Measurements from ENCODE around the gene CCDC183.

Gene CCDC183

GRCh38 chr9:136847826-136848392 is 51.8 kb downstream of the CCDC183 start:
- Mint-ChIP-seq H3K4me1 (ENCODE audit: low read depth in 2 of 2) (peaks cover 13% of the 10 kb centered on the region in 2 donors), H3K9me3 (no peaks in the 10 kb centered on the region), H3K27ac (peak overlapping the region; percentile 93 to 94), H3K36me3 (ENCODE audit: insufficient read depth) (peaks cover 58% of the 10 kb centered on the region), H3K4me3 (peak overlapping the region; percentile 92), H3K27me3 (peaks cover 0 to 11% of the 10 kb centered on the region in 2 donors)
- peak; percentile 75 to 78 (median 78) for DNase-seq
- peak; percentile 27 for ATAC-seq (replicated peaks)

- peaks cover 0 to 11% of the 10 kb centered on the region in 2 donors for H3K27me3 Mint-ChIP-seq
- peaks cover 56% of the 10 kb centered on the region for H3K36me3 Mint-ChIP-seq (ENCODE audit: insufficient read depth)
- no peaks in the 10 kb centered on the region for H3K9me3 Mint-ChIP-seq
- peak overlapping the region; percentile 60 to 94 for H3K27ac Mint-ChIP-seq
- peaks cover 13% of the 10 kb centered on the region in 2 donors for H3K4me1 Mint-ChIP-seq (ENCODE audit: low read depth in 2 of 2)
- peak; percentile 6 for ATAC-seq (replicated peaks)
- no peak for DNase-seq
- H3K4me3 Mint-ChIP-seq, result peak overlapping the region; percentile 92
Observed at GRCh38 chr9:136848393-136849037, 52.4 kb downstream of the CCDC183 start.

DNA sequence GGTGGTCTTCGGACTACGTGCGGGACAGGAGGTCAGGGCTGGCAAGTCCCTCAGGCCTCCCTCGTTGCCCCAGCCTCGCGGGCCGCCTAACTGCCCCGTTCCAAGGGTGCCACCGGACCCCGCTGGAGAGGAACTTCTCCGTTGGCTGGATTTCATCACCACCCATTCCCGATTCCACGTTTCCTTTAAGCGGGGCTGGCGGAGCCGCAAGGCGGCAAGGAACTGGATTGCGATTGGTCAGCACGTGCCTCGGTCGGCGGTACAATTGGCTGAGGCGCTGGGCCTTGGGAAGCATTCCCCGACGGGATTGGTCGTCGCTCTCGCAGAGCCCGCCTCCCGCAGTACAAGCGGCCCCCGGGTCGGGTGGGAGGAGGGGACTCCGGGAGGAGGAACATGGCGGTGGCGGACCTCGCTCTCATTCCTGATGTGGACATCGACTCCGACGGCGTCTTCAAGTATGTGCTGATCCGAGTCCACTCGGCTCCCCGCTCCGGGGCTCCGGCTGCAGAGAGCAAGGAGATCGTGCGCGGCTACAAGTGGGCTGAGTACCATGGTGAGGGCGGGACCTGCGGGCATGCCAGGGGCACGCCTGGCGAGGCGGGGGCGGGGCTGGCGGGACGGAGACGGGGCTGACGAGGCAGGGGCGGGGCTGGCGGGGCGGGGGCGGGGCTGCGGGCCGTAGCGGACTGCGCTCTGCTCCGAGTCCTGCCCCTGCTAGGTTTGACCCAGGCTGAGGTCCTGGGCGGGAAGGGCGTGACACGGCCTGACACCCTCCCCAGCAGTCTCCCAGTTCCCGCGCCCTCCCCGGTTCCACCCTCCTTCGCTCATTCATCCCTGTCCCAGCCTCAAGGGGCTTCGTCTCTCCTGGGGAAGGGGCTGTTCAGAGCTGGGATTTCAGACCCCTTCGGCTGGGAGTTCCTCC is 53.2 kb downstream of the CCDC183 start, which contains the start of gene PHPT1:
TSS of gene PHPT1 (plus strand) at position 372 of the 922 bp plus-strand sequence. CDS start at position 394, 22 bp downstream.
- Mint-ChIP-seq H3K4me3 (peak within 1 kb of the TSS; percentile 92), H3K4me1 (ENCODE audit: low read depth in 2 of 2) (peaks cover 13% of the 10 kb centered on the region in 2 donors), H3K27ac (peak within 1 kb of the TSS; percentile 60 to 94), H3K36me3 (ENCODE audit: insufficient read depth) (peaks cover 55% of the 10 kb centered on the region), H3K9me3 (no peaks in the 10 kb centered on the region), H3K27me3 (peaks cover 0 to 11% of the 10 kb centered on the region in 2 donors)
- peak; percentile 93 to 97 (median 95) for DNase-seq
- peak; percentile 90 for ATAC-seq (replicated peaks)

- Mint-ChIP-seq H3K9me3 (no peaks in the 10 kb centered on the region), H3K4me1 (ENCODE audit: low read depth in 2 of 2) (peaks cover 13% of the 10 kb centered on the region in 2 donors), H3K4me3 (peak overlapping the region; percentile 92), H3K27ac (peak overlapping the region in 1 of 2 donors; percentile 94), H3K36me3 (ENCODE audit: insufficient read depth) (peaks cover 59% of the 10 kb centered on the region), H3K27me3 (peaks cover 0 to 11% of the 10 kb centered on the region in 2 donors)
- no peak for DNase-seq
- ATAC-seq (replicated peaks), result no peak
Observed at GRCh38 chr9:136849960-136850865, 54.1 kb downstream of the CCDC183 start.

DNA sequence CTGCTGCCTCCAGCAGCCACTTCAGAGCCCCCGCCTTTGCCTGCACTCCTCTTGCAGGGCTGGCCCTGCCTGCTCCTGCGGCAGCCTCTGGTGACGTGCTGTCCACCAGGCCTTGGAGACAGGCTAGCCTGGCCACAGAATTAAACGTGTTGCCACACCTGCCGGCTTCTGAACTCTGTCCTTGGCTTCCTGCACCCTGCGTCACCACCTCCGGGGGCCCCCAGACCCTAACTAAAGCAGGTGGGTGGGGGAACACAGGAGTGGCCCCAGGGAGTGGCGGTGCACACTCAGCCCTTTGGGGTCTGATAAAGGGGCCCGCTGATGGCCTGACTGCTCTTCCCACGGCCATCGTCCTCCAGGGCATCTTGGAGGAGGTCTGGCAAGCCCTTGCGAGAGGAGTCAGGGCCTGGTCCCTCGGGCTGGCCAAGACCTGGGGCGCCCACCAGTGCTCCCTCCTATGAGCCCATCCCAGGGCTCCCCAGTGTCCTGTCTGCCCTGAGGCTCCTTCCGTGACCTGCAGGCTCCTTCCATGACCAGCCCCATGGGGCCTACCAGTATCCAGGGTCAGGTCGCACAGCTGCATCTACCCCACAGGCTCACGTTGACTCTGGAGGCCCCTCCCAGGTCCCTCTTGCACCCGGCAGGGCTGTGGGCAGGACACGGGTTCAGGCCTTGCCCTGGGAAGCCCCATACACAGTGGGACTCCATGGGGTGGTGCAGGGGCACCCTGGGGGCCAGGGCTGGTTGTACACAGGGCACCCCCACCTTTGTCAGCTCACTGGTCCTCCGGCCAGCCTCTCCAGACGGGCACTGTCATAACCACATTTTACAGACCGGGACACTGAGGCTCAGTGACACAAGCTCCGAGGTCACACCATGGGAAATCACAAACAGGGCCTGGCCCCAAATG is 55.0 kb downstream of the CCDC183 start:
- no peak for ATAC-seq (replicated peaks)
- no peak for DNase-seq
- peaks cover 13% of the 10 kb centered on the region in 2 donors for H3K4me1 Mint-ChIP-seq (ENCODE audit: low read depth in 2 of 2)
- no peaks in the 10 kb centered on the region for H3K9me3 Mint-ChIP-seq
- peaks cover 0 to 11% of the 10 kb centered on the region in 2 donors for H3K27me3 Mint-ChIP-seq
- peak overlapping the region in 1 of 2 donors; percentile 92 for H3K4me3 Mint-ChIP-seq
- peaks cover 58% of the 10 kb centered on the region for H3K36me3 Mint-ChIP-seq (ENCODE audit: insufficient read depth)
- peak overlapping the region in 1 of 2 donors; percentile 26 for H3K27ac Mint-ChIP-seq

GRCh38 chr9:136851941-136852663 is 56.0 kb downstream of the CCDC183 start, which contains the start of gene MAMDC4:
TSS of gene MAMDC4 (plus strand) at chr9:136852346. CDS start at chr9:136852417, 71 bp downstream.
- Mint-ChIP-seq H3K27ac (peak within 1 kb of the TSS in 1 of 2 donors; percentile 26), H3K4me3 (peak within 1 kb of the TSS in 1 of 2 donors; percentile 34)
- no peak for ATAC-seq (replicated peaks)

DNA sequence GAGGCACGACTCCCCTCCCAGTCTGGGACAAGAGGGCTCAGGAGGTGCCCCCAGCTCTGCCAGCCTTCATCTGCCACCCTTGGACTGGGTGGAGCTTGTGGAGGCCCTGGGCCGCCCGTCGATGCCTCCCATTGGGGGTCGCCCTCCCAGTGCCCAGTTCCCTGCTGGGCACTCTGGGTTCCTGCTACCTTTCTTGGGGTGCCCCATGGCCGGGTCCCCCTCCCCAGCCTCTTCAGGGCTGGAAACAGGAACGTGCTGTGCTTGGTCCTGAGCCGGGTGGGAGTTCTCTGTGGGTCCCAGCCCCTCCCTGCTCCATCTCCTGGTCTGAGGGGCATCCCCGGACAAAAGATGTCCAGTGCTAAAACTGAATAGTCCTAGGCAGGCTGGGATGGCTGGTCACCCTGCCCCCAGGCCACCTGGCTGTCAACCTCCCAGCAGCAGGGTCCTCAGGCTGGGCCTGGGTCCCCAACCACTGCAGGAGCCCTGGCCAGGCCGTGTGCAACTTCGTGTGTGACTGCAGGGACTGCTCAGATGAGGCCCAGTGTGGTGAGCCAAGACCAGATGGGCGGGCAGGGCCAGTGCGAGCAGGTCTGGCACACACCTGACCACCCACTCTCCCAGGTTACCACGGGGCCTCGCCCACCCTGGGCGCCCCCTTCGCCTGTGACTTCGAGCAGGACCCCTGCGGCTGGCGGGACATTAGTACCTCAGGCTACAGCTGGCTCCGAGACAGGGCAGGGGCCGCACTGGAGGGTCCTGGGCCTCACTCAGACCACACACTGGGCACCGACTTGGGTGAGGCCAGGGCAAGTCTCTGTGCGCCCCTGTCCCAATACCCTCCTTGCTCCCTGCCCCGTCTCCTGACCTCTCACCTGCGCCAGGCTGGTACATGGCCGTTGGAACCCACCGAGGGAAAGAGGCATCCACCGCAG is 56.8 kb downstream of the CCDC183 start:
- H3K4me1 Mint-ChIP-seq (ENCODE audit: low read depth in 2 of 2), result peaks cover 7 to 8% of the 10 kb centered on the region in 2 donors
- DNase-seq, result no peak
- peaks cover 0 to 3% of the 10 kb centered on the region in 2 donors for H3K27me3 Mint-ChIP-seq
- H3K4me3 Mint-ChIP-seq, result peak overlapping the region in 1 of 2 donors; percentile 21
- no peak overlapping the region for H3K27ac Mint-ChIP-seq
- H3K9me3 Mint-ChIP-seq, result no peaks in the 10 kb centered on the region
- no peak for ATAC-seq (replicated peaks)
- peaks cover 44% of the 10 kb centered on the region for H3K36me3 Mint-ChIP-seq (ENCODE audit: insufficient read depth)

More at GRCh38 chr9:136851941-136852663, 56.0 kb downstream of the CCDC183 start, which contains the start of gene MAMDC4:
- Mint-ChIP-seq H3K4me1 (ENCODE audit: low read depth in 2 of 2) (peaks cover 11 to 13% of the 10 kb centered on the region in 2 donors), H3K36me3 (ENCODE audit: insufficient read depth) (peaks cover 49% of the 10 kb centered on the region), H3K27me3 (peaks cover 0 to 11% of the 10 kb centered on the region in 2 donors), H3K9me3 (no peaks in the 10 kb centered on the region)
- DNase-seq, result no peak

- Mint-ChIP-seq H3K27ac (no peak overlapping the region), H3K27me3 (no peaks in the 10 kb centered on the region), H3K4me3 (no peak overlapping the region), H3K36me3 (ENCODE audit: insufficient read depth) (peaks cover 40% of the 10 kb centered on the region), H3K4me1 (ENCODE audit: low read depth in 2 of 2) (peaks cover 4 to 5% of the 10 kb centered on the region in 2 donors), H3K9me3 (no peaks in the 10 kb centered on the region)
- ATAC-seq (replicated peaks) (no peak), DNase-seq (no peak)
Observed at GRCh38 chr9:136853596-136854112, 57.5 kb downstream of the CCDC183 start.

- Mint-ChIP-seq H3K4me1 (ENCODE audit: low read depth in 2 of 2) (peaks cover 4 to 5% of the 10 kb centered on the region in 2 donors), H3K36me3 (ENCODE audit: insufficient read depth) (peaks cover 38% of the 10 kb centered on the region), H3K27me3 (no peaks in the 10 kb centered on the region)
Observed at GRCh38 chr9:136854113-136854841, 58.1 kb downstream of the CCDC183 start.

More at GRCh38 chr9:136854113-136854841, 58.1 kb downstream of the CCDC183 start:
- DNase-seq (no peak), ATAC-seq (replicated peaks) (no peak)
- Mint-ChIP-seq H3K4me3 (no peak overlapping the region), H3K9me3 (no peaks in the 10 kb centered on the region), H3K27ac (no peak overlapping the region)

Measured in effector memory CD8-positive, alpha-beta T cell (primary cell).